GM21360 (cell line): ENCODE results near the gene C17orf50.
"Not testable (repeated sequence)": the region's sequence is repeated elsewhere in the genome, so short reads cannot be mapped to it uniquely, and the experiment has no call there.

Experiments used
- ATAC-seq: cut with Tn5 transposase; IDR thresholded peaks from one replicate; pipeline ENCODE4 v1.9.1; 2021; ENCODE audit warnings: mild to moderate bottlenecking, moderate library complexity; ENCODE audit not compliant: unreplicated experiment

Gene C17orf50

DNA sequence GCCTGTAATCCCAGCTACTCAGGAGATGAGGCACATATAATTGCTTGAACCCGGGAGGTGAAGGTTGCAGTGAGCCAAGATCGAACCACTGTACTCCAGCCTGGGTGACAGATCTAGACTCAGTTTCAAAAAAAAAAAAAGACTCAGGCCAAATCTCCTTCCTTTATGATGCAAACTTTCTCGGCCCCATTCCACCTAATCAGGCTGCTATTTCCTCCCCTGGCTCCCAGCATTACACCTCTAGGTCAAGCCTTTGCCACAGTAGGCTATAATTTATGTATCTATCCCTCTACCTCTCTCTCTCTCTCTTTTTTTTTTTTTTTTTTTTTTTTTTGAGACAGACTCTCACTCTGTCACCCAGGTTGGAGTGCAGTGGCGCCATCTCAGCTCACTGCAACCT is 9.1 kb upstream of the C17orf50 start:
- not testable (repeated sequence) for ATAC-seq

DNA sequence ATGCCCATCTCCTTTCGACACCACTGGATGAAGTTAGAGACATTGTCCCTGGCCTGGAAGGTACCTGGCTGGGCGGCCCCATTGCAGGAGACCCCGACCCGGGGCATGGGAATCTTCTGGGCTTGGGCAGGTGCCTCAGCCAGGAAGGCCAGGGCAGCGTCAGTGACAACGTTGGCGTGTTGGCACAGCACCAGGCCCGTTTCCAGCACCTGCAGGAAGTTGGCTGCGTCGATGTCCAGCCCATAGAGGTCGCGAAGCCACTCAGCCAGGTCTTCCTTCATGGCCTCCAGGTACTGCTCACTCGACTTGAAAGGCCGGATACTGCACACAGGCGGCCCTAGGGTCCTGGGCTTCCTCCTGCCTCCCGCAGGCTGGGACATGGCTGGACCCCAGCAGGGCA is 8.2 kb upstream of the C17orf50 start:
- ATAC-seq: no peak

DNA sequence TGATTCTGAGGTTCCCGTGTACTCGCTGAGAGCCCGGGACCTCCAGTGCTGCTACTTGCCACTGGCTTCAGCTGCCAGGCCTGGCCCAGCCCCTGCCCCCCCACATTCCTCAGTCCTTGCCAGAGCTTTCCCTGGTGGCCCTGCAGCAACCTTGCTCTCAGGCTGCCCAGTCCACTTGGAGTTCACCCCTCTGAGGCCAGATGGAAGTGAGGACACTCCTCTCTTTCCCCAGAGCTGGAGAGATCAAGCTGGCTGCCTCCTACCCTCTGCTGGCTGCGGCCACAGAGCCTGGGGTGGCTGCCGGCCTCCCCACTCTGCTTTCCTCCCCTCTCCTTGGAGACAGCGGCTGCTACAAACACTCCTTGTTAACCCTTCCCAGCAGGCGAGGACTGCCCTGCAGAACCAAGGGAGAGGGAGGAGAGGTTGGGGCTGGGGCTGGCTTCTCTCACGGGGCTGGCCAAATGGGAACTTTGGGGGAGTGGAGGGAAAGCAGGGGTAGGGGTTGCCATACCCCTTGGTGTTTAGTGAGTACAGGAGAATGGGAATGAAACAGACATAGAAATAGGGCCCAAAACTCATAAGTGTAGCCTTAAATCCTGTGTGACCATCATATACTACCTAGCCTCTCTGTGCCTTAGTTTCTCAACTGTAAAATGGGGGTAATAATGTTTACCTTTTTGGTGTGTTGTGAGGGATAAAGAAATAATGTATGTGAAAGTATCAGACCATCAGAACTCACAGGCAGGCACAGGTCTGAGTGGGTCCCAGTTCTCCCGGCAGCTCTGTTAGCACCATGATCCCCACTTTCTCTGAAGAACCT is 7.5 kb upstream of the C17orf50 start, which contains the start of gene GAS2L2:
Gene GAS2L2 (minus strand): TSS at position 295 of the 820 bp plus-strand sequence. CDS start 389 bp downstream, outside the sequence.
- ATAC-seq: no peak

DNA sequence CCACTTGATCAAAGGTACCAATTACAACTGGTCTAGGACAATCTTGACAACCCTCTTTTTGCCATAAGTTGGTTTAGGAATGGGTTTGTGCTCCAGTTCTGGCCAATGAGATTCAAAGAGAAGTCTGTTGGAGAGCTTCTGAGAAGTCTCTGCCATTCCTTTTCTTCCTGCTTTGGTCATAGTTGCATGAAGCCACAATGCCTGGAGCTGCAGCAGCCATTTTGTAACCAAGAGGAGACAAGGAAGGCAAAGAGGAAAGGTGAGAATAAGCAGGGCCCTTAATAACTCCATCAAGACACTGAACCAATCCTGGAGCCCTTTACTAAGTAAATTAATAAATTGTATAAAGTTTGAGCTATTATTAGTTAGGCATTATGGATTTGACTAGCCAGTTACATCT is 3.4 kb upstream of the C17orf50 start:
- ATAC-seq: no peak

DNA sequence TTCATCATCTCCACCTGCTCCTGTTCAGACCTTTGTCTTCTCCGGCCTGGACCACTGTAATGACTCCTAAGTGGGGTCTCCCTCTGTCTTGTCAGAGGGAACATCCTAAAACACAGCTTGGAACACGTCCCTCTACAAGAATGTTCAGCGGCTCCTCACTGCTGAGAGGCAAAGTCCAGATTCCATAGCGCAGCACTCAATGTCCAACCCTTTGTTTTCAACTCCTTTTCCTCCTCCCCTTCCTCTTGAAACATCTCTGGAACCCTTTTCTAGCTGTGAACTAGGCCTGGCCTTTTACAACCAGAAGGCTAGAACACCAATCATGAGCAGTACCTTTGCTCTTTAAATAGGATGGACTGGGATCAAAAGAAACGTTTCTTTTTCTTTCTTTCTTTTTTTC is 914 bp downstream of the C17orf50 start:
- no peak for ATAC-seq

DNA sequence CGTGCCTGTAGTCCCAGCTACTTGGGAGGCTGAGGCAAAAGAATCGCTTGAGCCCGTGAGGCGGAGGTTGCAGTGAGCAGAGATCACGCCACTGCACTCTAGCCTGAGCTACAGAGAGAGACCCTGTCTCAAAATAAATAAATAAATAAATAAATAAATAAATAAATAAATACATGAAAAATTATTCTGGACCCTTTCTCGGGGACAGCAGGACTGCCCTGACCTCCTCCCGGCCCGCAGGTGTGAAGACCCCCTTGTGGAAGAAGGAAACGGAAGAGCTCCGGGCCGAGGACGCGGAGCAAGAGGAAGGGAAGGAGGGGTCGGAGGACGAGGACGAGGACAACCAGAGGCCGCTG is 3.1 kb downstream of the C17orf50 start:
- ATAC-seq: no peak

DNA sequence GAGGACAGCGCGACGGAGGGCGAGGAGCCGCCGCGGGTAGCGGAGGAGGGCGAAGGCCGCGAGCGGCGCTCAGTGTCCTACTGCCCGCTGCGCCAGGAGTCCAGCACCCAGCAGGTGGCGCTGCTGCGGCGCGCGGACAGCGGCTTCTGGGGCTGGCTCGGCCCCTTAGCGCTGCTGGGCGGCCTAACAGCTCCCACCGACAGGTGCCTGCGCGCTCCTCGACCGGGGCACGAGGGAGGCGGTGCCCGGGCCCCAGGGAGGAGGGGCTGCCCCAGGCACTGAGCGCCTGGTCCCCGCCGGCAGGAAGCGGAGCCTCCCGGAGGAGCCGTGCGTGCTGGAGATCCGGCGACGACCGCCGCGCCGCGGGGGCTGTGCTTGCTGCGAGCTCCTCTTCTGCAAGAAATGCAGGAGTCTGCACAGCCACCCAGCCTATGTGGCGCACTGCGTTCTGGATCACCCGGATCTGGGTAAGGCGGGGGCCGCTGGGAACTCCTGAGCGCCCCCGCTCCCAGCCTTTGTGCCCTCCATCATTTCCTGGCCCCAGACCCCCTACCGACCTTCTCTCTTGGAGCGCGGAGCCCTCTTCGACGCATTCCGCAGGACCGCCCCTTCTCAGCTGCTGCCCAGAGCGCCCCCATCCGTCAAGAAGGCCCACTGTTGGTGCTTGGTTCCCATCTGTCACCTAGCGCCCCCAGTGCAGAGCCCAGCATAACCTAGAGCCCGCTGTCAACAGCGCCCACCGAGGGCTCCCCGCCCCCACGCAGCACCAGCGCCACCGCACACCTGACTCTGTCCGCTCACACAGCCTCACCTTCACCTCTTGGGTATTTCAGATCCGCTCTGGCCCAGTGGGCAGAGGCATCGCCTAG is 3.7 kb downstream of the C17orf50 start:
- ATAC-seq: peak; percentile 81

DNA sequence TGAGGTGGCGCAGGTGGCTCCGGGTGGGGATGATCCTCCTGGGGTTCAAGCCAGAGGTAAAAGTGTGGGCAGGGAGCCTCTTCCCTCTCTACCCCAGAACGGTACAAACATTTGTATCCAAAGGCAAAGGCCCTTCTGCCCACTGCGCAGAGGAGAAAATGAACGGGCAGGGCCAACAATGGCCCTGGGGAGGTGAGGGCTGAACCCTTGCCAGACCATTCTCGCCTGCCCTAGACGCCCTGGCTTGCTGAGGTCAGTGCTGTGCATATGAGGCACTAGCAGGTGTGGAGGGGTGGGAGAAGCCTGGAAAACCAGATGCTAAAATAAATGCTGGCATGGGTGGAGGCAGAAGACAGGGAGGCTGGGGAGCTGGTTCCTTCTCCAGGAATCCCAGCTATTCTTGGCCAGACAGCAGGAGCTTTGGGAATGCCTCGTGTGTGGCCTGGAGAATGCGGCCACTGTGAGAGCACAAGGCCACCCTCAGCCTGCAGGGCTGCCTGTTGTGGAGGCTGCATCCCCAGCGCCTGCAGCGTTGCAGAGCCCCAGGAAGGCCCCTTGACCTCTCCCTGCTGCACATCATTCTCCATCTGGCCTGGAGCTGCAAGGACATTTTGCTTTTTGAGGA is 4.5 kb downstream of the C17orf50 start:
- ATAC-seq: no peak

DNA sequence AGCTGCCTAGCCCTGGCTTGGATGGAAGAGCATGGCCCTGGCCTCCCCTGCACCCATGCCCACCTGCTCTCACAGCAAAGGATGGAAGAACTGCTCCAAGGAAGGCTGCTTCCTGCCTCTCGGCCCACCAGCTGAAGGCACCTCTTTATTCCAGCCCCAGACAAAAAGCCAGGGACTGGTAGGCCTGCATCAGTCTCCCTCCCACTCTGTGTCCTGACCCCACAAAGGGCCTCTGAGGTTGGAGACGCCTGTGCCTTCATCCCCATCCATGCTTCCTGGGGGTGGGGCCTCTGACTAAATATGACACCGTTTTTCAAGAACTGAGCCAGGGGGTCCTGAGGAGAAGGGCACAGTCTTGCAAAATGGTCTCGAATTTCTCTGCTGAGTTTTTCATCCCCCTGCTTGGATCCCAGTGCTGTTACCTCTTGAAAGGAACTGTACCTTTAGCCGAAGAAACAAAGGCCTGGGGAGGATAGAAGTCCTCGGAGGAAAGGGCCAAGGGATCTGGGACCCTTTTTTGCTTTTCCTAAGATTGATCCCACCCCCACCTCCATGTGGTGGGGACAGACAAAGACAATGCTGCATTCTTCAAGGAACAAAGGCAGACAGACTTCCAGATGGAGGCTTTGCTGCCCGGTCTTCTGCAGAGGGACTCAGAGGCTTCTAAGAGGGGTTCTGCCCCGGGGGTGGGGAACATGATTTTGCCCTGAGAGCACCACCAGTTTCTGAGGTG is 5.2 kb downstream of the C17orf50 start:
- ATAC-seq: no peak

DNA sequence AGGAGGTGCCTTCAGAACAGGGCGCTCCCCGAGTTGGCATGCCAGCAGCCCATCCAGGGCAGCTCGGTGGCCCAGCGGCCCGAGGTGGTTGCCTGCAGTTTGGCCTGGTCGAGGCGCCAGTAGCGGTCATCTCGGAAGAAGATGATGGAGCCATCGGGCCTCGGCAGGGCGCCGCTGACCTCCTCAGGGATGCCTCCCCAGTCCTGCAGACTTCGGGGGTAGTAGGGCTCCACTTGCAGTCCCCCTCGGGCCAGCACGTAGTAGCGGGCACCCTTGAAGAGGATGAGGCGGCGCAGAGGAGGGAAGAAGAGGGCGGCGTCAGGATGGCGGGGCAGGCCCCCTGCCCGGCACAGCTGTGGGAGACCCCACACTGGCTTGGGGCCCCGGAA is 5.8 kb downstream of the C17orf50 start:
- no peak for ATAC-seq

DNA sequence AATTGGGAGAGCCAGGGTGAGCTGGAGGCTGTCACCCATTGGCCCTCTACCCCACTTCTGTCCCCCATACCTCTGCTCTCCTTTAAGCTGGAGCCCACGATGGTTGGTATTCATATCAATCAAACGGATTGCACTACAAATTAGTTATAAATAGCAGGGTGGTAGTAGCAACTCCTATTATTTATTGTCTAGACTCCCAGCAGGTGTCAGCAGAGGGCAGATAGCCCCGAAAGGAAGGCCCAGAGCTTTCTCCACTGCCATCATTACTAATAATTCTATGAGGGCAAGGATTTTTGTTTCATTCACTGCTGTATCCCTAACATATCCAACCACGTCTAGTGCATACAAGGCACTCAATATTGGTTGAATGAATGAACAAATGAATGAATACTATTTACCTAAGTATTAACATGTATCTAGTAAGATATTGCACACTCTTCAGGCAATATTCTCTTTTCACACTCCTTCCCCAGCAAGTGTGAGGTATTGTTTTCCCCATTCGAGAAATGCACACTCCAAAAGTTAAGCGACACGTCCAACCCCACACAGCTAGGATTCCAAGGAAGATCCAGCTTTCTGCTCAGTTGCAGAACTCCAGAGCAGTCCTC is 6.3 kb downstream of the C17orf50 start:
- no peak for ATAC-seq

DNA sequence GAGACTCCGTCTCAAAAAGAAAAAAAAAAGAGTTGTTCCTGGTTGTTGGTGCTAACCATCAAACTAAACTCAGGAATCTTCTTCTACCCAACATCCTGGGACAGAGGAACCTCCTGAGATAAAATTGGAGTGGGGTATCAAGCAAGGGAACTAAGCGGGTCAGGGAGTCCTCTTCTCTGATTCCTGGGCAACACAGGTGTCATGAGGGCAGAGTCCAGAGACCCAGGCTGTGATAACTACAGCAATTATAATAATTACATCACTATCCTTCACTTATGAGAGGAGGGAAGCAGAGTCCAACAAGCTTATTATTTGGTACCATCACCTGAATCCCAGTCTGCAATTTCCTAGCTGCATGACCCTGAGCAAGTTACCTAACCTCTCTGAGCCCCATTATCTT is 8.1 kb downstream of the C17orf50 start:
- ATAC-seq: no peak

DNA sequence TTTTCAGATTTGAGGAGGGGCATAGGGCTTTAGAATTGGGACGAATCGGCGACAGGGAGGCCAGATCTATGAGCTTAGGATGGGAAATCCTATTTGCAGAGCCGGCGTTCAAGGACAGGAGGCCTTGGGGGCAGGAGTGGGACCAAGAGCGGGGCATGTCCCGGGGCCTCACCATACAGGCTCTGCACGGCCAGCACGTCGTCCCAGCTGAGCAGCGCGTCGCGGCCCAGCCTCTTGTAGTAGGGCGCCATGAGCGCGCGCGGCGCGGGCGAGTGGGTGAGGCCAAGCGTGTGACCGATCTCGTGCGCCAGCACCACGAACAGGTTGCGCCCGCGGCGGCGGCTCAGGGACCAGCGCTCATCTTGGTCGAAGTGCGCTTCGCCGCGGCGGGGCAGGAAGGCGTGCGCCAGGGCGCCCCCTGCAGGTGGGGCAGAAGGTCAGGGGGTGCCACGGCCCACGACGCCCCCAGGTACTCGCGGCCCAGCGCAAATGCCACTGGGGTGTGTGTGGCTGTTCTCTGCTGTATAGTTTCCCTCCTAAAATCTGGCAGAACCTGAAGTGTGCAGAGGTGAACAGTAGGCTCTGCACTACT is 9.3 kb downstream of the C17orf50 start:
- ATAC-seq: no peak

DNA sequence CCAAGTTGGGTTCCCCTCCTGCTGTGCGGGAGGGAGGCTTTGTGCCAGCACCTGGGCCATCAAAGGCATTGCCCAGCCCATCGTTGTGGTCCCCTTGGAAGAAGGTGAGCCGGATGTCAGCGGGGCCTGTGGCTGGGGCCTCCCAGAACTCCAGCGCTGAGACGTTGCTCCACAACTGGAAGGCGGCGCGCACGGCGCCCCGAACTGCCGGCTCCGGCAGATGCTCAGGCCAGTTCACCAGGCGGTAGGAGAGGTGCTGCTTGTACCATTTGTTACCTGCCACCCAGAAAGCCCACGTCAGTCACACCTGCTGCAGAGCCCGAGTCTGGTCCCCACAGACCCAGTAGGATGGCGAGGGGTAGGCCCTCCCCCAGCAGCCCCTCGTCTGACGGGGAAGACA is 12.4 kb downstream of the C17orf50 start:
- no peak for ATAC-seq

DNA sequence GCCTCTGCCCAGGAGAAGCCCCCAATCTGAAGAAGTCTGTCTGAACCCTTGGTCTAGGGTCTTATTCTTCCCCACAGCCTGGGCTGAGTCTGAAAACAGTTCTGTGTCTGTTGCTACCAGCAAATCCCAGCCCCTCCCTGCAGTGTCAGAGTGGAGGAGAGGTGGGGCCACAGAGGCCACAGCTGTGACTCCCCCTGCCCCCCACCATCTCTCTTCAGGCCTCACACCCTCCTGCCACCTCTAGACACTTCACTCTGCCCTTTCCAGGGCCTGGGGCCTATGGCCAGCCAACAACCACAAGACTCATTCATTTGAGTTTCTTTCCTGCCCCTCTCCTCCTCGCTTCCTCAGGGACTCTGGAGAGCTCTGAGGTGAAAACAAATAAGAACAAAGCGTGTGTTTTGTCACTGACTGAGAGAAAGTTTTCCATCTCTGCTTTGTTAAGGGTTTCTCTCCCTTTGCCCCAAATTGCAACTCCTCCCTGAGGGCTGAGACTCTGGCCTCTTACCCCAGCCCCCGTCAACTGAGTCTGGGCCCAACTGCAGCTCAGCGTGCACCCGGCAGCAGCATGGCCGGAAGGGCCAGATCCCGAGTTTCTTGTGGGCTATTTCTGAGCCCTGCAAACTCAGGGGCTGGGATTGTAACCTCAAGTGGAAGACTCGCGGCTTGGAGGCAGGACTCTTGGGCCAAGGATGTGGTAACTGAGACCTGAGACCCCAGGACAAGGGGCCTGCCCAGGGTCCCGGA is 13.2 kb downstream of the C17orf50 start:
- ATAC-seq: no peak

DNA sequence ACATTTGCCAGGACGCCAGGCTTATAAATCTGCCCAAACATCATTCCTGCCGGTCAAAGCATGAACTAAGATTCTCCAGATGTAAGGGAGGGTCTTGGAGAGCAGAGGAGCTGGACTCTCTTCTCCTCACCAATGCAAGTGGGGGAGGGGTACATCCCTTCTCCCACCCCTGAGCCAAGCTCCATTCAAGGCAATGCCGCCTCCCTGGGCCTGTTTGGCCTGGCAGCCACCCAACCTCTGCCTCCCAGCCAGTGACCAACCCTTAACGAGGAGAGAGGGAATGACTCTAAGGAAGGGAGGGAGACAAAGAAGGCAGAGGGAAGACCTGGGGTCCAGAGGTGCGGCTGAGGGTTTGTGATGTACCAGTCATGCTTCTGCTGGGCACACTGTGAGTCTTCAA is 13.8 kb downstream of the C17orf50 start:
- no peak for ATAC-seq

DNA sequence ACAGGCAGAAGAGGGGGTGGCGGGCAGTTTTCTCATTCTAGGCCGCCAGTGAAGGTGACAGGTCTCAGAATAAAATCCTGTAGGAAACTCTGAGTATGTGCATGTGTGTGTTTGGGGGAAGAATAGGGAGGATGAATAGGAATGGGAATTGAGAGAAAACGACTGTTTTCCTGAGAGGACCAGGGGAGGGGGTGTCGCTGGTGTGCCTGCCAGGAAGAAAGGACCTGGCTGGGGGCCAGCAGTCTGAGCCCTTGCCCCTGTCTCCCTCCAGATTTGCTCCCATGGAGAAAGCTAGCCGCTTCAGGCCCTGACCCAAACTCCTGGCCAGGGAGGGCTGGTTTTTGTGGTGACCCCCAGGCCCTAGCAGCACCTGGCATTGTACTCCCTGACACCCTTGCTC is 14.4 kb downstream of the C17orf50 start:
- no peak for ATAC-seq

DNA sequence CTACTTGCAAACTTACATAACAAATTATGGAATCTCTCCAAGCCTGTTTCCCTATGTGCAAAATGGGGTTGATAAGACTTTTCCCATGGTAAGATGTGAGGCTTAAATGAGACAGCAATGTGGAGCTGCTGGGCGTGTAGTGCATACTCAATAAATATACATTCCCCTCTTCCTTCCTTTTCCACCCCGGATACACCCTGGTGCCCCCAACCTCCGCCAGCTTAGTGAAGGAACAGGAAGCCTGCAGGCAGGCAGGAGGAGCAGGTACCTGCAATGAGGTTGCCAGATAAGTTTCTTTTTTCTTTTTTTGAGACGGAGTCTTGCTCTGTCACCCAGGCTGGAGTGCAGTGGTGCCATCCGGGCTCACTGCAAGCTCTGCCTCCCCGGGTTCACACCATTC is 14.9 kb downstream of the C17orf50 start:
- ATAC-seq: no peak

DNA sequence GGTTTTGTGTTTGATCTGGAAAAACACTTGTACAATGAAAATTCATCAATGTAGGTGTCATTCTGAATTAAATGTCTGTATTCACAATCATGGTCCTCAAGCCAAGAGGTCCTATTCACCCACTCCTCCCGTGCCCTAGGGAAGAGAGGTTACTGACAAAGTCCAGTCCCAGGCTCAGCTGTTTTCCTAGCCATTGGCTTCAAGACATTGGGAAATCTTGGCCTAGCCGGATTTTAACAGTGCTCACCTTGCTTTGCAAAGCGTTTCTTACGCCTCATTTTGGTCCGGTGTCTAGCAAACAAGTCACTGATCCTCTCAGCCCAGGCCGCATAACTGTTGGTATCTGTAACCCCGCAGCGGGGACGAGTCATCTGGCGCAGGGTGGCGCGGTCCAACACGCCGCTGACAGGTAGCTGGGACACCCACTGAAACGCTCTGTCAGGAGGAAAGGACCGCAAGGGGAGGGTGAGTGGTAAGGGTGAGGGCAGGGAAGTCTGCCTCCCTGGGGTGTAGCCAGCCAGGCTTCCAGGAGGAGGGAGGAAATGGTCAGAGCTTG is 18.0 kb downstream of the C17orf50 start:
- ATAC-seq: no peak
